ENCODE results near the gene TTC39C. TPM values are rescaled to one million over a fixed set of nuclear protein-coding genes. Genes with fewer than 3 reads are reported as not detected.

Gene TTC39C
- total and polyA plus RNA-seq, 2 of the 8 experiments (the other 6 are each of a cell fraction or from before 2014, with no cell fraction given) = 8.1 to 79.1 TPM

DNA sequence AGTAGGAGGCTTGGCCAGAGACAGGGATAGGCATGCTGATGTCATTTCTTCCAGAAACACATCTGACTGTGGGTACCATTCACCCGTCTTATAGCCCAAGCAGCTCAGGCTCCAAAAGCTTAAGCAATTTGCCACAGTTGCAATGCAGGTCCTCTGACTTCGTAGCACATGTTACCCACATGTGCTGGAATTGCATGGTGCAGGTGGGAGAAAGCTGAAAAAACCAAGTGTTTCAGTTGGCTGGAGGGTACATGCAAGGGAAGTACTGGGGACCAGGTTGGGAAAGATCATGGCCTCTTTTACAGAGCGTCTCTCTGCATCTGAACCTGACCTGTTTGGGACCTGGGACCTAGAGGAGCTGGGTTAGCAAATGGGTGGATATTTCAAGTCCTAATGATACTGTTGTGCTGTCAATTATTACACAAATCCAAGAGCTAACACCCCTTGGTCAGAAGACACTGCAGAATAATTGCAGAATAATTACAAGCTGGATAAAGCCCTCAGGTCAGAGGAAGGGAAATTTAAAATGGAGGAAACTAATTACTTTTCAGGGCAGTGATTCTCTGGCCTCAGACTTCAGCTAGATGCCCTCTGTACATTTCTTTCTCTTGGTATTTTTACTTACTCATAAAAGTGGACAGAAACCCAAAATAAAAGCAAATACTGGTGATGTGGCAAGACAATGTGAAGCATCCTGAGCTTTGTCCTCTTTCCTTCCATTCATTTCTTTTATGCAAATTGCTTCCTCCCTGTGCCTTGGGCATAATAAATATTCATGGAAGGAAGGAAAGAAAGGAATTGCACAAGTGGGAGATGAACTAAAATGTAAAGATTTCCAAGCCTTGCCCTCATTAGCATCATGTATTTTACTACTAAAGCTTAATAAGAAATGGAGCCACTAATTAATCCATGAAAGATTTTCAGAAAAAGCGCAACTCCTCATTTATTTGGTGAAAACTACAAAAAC is 45.6 kb upstream of the TTC39C start:
- Histone ChIP-seq H4K91ac (replicated peaks; ENCODE audit: insufficient read length, low read length) (no peak overlapping the region), H2BK15ac (ENCODE audit: low read length) (no peak overlapping the region), H4K20me1 (replicated peaks in 1 of 2; ENCODE audit: control insufficient read depth in 1 of 2, insufficient read depth in 2 of 2, low read length in 2 of 2) (no peaks in the 10 kb centered on the region), H2BK120ac (replicated peaks; ENCODE audit: low read depth, low read length) (no peak overlapping the region), H4K8ac (ENCODE audit: extremely low read depth, insufficient read depth, low read length) (no peak overlapping the region), H2BK20ac (ENCODE audit: low read length) (no peak overlapping the region), H3K4me3 (ENCODE audit: extremely low read depth in 1 of 4, insufficient read depth in 2 of 4, low read depth in 3 of 4, low read length in 4 of 4) (no peak overlapping the region), H3K79me1 (ENCODE audit: low read depth, low read length) (no peaks in the 10 kb centered on the region), H3K56ac (replicated peaks; ENCODE audit: insufficient read length, low read depth, low read length) (no peak overlapping the region), H3K27ac (ENCODE audit: low read depth, low read length) (no peak overlapping the region), H3K23me2 (ENCODE audit: low read depth, low read length) (no peaks in the 10 kb centered on the region), H4K5ac (ENCODE audit: insufficient read length, low read depth, low read length) (no peak overlapping the region), H2BK5ac (ENCODE audit: low read depth, low read length) (peak overlapping the region; percentile 13; the same call in 1 of the 2 replicates), H3K27me3 (replicated peaks in 1 of 4; ENCODE audit: control insufficient read depth in 3 of 4, extremely low read depth in 1 of 4, insufficient read depth in 3 of 4, low read length in 3 of 4) (no peaks in the 10 kb centered on the region), H3K79me2 (ENCODE audit: control insufficient read depth in 1 of 2, insufficient read depth in 2 of 2, low read length in 2 of 2) (no peaks in the 10 kb centered on the region), H3K4me2 (ENCODE audit: insufficient read depth in 1 of 2, low read depth in 2 of 2, low read length in 2 of 2) (no peak overlapping the region), H3K9ac (replicated peaks in 1 of 4; ENCODE audit: extremely low read depth in 1 of 4, low read depth in 3 of 4, low read length in 3 of 4) (no peak overlapping the region), H2AFZ (ENCODE audit: low read length) (0 out of 2 replicates have a peak overlapping the region, but pooled peaks have one; percentile 65), H3K4ac (replicated peaks; ENCODE audit: insufficient read length, low read depth, low read length) (no peak overlapping the region), H3K9me3 (ENCODE audit: insufficient read depth in 2 of 2, low read depth in 1 of 2, low read length in 1 of 2) (no peaks in the 10 kb centered on the region), H2BK12ac (ENCODE audit: low read depth, low read length) (peak overlapping the region; percentile 30; the same call in 1 of the 2 replicates), H3K14ac (ENCODE audit: insufficient read length) (no peak overlapping the region), H3K36me3 (ENCODE audit: control insufficient read depth in 2 of 4, insufficient read depth in 4 of 4, low read length in 3 of 4) (no peaks in the 10 kb centered on the region), H3K4me1 (replicated peaks in 1 of 4; ENCODE audit: control insufficient read depth in 3 of 4, insufficient read depth in 4 of 4, low read length in 3 of 4) (0 out of 7 replicates have a peak, but pooled peaks cover 0 to 2% (median 0%) of the 10 kb centered on the region in 4 experiments), H2AK5ac (ENCODE audit: low read depth, low read length) (no peak overlapping the region), H3K23ac (ENCODE audit: insufficient read length) (no peak overlapping the region), H3K18ac (ENCODE audit: extremely low read depth, low read length) (no peak overlapping the region; the same call in 1 of the 2 replicates)
- CTCF ChIA-PET (ENCODE audit: partially characterized antibody) = interaction anchor here (0.9 to 1.3 kb wide), 2 partner anchors 10 to 12 kb away, joined by 3 read pairs; no protein-coding TSS in a partner anchor
- POLR2A ChIA-PET (ENCODE audit: partially characterized antibody) = no interaction called here
- FAIRE-seq (no peak), DNase-seq (ENCODE audit: low read depth in 1 of 2, low spot score in 2 of 2) (no peak)
- TF ChIP-seq RXRA (IDR thresholded peaks at IDR 0.05; ENCODE audit: insufficient read depth, low read depth, low read length) = no peak
- TF ChIP-seq TCF12 (IDR thresholded peaks at IDR 0.05; ENCODE audit: low read depth, low read length) = no peak
- WGBS, 2 experiments (ENCODE audit: extremely low coverage in 1 of 2, insufficient coverage in 1 of 2, insufficient read length in 1 of 2, insufficient replicate concordance in 2 of 2, low coverage in 1 of 2, low lambda C conversion rate in 2 of 2, missing lambda C conversion rate in 1 of 2) = 98% methylated on average over 4 of the region's 4 CpGs; no CpG with 5 or more reads in 1 of the 2 experiments

All from H1 (cell line).